GM18861 (cell line): ENCODE data around the gene AP3B1.

Experiments used
- ATAC-seq: cut with Tn5 transposase; IDR thresholded peaks from one replicate; pipeline ENCODE4 v1.9.1; 2021; ENCODE audit not compliant: unreplicated experiment

Gene AP3B1

DNA sequence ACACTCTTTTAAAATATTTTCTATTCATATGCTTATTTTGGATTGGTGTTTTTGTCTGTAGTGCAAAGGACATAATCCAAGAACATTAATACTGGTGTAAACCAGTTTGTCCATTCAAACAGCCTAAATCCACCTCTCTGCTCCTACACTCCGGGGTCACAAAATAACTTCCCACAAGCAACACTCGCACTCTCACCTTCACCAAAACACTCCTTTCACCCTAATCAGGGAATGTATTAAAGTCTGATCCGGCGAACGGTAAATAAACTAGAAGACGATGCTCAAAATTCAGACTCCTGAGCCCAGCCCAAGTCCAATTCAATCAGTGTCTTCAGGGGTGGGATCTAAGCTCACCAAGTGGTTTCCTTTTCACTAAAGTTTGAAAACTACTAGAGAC, 649 bp downstream of the AP3B1 start:
- no peak for ATAC-seq

GRCh38 chr5:78291687-78292086, 2.8 kb downstream of the AP3B1 start:
- ATAC-seq: no peak

DNA sequence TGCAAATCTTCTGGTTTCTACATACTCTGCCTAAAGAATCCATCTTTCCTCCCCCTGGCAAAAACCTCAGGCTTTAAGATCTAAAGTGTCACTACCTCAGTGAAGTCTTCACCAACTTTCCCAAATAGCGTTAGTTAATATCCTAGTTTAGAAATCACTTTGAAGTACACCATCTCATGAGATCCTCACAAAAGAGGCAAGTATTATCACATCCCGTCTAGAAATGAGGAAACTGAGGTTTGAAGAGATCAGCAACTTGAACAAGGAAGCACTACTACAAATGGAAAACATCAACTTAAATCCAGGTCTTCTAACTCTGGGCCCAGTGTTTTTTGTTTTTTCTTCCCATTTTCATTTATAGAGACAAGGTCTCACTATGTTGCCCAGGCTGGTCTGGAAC, 4.6 kb downstream of the AP3B1 start:
- ATAC-seq: no peak

DNA sequence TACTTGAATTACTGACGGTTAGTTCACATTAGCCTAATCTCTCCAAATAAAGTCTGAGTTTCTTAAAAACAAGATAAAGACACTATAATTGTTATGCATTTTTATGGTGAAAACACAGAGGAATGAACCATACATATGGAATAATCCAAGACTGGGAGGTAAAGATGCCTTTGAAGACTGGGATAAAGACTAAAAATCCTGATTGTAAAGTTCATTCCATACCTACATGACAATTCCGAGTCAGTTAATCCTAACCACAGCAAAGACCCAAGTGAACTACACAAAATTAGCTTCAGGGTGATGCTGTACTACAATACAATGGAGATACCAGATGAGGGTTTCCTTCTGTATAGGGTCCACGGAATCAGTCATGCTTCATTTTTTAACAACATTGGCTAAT, 6.3 kb downstream of the AP3B1 start:
- ATAC-seq: no peak

GRCh38 chr5:78287833-78288232, 6.7 kb downstream of the AP3B1 start:
- ATAC-seq: no peak

- ATAC-seq: no peak
Measured at GRCh38 chr5:78287169-78287568, 7.3 kb downstream of the AP3B1 start.

DNA sequence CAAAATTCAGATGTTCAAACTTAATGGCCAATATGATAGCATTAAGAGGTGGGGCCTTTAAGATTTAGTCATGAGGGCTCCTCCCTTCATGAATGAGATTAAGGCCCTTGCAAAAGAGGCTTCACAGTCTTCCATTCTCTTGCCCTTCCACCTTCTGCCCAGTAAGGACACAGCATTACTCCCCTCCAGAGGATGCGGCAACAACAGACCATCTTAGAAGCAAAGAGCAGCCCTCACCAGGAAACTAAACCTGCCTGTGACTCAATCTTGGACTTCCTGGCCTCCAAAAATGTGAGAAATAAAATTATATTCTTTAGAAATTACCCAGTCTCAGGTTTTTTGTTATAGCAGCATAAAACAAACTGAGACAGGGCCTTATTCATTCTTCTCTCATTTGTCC, 8.2 kb downstream of the AP3B1 start:
- ATAC-seq: no peak

DNA sequence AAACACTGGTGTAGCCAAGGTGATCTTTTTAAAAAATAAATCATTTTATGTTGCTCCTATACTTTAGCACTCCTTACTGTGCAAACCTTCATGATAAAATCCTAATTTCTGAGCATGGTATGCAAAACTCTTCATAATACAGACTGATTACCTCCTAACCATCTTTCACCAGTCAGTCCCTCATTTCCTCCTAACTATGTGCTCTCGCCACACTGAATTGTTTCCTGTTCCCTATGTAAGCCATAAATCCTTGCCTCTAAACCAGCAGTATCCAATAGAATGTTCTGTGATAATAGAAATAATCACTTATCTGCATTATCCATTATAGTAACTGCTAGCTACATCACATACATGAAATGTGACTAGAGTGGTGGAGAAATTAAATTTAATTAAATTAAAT, 10.7 kb downstream of the AP3B1 start:
- ATAC-seq: no peak

- ATAC-seq: no peak
Measured at GRCh38 chr5:78283105-78283504, 11.4 kb downstream of the AP3B1 start.

- no peak for ATAC-seq
Measured at GRCh38 chr5:78280261-78280660, 14.2 kb downstream of the AP3B1 start.

DNA sequence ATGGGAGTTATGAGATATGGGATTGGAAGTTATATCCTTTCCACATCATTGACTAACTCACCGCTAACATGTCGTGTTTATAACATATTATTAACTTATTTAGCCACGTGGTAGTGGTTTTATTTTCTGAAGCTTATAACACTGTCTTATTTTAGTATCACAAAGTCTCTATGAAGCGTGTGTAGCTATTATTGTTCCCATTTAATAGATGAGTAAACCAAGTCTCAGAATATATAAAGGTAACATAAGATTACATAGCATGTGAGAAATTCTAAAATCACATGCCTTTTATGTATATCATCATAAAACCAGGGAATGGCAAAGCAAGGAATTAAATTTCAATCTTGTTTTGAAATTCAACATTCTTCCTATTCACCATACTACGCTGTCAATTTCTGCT, 15.3 kb downstream of the AP3B1 start:
- ATAC-seq: no peak

DNA sequence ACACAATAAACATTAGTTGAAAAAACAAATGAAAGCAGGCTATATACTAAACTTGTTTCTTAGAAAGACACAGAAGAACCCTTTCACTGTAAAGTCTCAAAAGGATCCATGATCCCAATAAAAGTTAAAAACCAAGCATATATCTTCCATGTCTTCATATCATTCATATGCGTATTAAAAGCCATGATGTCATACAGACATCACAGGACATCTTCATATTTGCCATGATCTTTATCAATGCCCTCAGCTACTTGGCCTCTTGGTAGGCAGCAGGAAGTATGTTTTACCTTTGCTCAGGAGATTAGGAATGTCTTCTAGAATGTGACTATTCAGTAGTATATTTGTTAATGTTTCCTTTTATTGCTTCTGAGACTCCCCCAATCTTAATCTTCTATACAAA, 16.8 kb downstream of the AP3B1 start:
- ATAC-seq: no peak

DNA sequence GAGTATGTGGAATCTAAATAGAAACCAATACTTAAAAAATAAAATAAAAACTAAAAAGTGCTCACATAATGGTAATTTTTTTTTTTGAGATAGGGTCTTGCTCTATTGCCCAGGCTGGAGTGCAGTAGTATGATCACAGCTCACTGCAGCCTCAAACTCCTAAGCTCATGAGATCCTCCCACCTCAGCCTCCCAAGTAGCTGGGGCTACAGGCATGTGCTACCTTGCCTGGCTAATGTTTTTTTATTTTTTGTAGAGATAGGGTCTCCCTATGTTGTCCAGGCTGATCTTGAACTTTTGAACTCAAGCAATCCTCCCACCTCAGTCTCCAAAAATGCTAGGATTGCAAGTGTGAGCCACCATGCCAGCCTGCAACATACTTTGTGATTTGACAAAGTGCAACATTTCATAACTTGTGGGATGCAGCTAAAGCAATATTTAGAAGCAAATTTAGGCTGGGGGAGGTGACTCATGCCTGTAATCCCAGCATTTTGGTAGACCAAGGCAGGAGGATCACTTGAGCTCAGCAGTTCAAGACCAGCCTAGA, 18.4 kb downstream of the AP3B1 start:
- no peak for ATAC-seq

- no peak for ATAC-seq
Measured at GRCh38 chr5:78274540-78275197, 19.8 kb downstream of the AP3B1 start.

- ATAC-seq: no peak
Measured at GRCh38 chr5:78273436-78273835, 21.1 kb downstream of the AP3B1 start.

DNA sequence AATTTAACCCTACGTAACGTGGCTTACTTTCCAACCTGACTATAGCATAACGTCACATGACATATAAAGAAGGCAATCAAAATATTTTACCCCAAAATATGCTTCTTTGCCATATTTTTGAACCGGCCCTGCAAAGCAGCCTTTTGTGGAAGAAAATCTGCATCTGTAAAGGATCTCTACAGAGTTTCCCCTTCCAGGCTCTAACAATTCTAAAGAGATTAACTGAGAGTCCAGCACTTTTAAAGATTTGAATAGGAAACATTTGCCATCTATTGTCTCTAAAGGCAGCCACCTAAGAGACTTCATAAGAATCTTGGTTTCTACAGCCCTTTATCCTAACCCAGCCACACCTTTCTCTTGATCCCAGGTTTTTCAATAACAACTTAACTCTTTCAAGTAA, 22.7 kb downstream of the AP3B1 start:
- ATAC-seq: no peak

- ATAC-seq: peak; percentile 62
Measured at GRCh38 chr5:78269088-78269703, 25.3 kb downstream of the AP3B1 start.

GRCh38 chr5:78268356-78268755, 26.1 kb downstream of the AP3B1 start:
- no peak for ATAC-seq

GRCh38 chr5:78265163-78265562, 29.3 kb downstream of the AP3B1 start:
- ATAC-seq: no peak

- no peak for ATAC-seq
Measured at GRCh38 chr5:78264600-78264999, 29.9 kb downstream of the AP3B1 start.

- ATAC-seq: no peak
Measured at GRCh38 chr5:78260771-78261170, 33.7 kb downstream of the AP3B1 start.

DNA sequence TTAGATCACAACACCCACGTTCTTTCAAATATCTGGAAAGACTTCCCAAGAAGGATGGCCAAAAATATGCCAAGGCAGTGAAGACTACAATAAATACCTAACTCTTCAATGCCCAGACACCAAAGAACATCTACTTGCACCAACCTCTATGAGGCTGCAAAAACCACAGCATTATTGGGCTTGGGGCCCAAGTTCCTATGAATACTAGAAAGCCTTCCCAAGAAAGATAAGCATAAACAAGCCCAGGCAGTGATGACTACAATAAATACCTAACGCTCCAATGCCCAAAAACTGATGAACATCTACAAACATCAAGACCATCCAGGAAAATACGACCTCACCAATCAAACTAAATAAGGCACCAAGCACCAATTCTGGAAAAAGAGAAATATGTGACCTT, 41.3 kb downstream of the AP3B1 start:
- no peak for ATAC-seq

DNA sequence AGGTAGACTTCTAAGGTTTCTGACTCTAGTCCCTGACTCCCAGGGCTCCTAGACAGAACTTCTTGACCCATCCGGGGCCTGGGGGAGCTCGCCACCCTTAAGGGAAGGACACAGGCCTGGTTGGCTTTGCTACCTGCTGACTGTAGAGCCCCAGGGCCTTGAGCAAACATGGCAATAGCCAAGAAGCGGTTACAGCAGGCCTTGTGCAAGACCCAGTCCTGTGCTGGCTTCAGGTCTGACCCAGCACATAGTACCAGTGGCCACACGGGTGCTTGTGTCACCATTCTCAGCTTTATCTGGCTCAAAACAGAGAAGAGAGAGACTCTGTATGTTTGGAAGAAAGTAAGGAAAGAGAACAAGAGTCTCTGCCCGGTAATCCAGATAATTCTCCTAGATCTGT, 41.8 kb downstream of the AP3B1 start:
- no peak for ATAC-seq
